Gastroesophageal sphincter (tissue), 4 donors: ENCODE results near the gene ZCCHC24. TPM values are rescaled to one million over a fixed set of nuclear protein-coding genes. Genes with fewer than 3 reads are reported as not detected.

ENCODE experiments used
- ATAC-seq: fragments of 150-250 bp; one replicate; pipeline ENCODE4 v1.9.1; 2016; ENCODE audit warnings: mild to moderate bottlenecking, moderate library complexity
- H3K27ac ChIP-seq, 4 donors: fragments of 200-600 bp; sonication (generic) in 3 of 4; 1 replicate in 3 of 4; 2 replicates in 1 of 4; pipeline ENCODE4 v1.5.1; 2016 to 2019
- H3K27me3 ChIP-seq: fragments of 200-600 bp; sonication (generic); one replicate; pipeline ENCODE4 v1.5.1; 2019
- H3K36me3 ChIP-seq, 2 donors: fragments of 200-600 bp; sonication (generic); one replicate each; pipeline ENCODE4 v1.5.1; 2019; ENCODE audit warnings: control low read depth in 1 of 2
- H3K4me1 ChIP-seq, 3 donors: fragments of 200-600 bp; sonication (generic); 1 replicate in 2 of 3; 2 replicates in 1 of 3; pipeline ENCODE4 v1.5.1; 2016 to 2019; ENCODE audit warnings: control low read depth in 2 of 3
- H3K4me3 ChIP-seq, 2 donors: fragments of 200-600 bp; sonication (generic); one replicate each; pipeline ENCODE4 v1.5.1; 2019; ENCODE audit warnings: mild to moderate bottlenecking in 1 of 2, moderate library complexity in 1 of 2
- H3K9me3 ChIP-seq, 3 donors: fragments of 200-600 bp; sonication (generic); one replicate each; pipeline ENCODE4 v1.5.1; 2017 to 2019; ENCODE audit warnings: control low read depth in 2 of 3
- CTCF ChIP-seq, 4 experiments: fragments of 200-600 bp in 2 of 4; fragments of 450-650 bp in 2 of 4; sonication (generic) in 1 of 4; IDR thresholded peaks; one replicate each; pipeline ENCODE4 v1.5.1; 2017 to 2019; ENCODE audit warnings: antibody characterized with exemption in 4 of 4, mild to moderate bottlenecking in 2 of 4, moderate library complexity in 2 of 4
- EP300 ChIP-seq: sonication (generic); formaldehyde crosslinking; IDR thresholded peaks from one replicate; pipeline ENCODE4 v1.6.1; 2017; ENCODE audit warnings: antibody characterized with exemption, mild to moderate bottlenecking
- POLR2A ChIP-seq, 2 donors: fragments of 450-650 bp; IDR thresholded peaks; one replicate each; pipeline ENCODE4 v1.6.1; 2017; ENCODE audit warnings: antibody characterized with exemption in 2 of 2, mild to moderate bottlenecking in 2 of 2, moderate library complexity in 1 of 2
- POLR2AphosphoS5 ChIP-seq: sonication (generic); formaldehyde crosslinking; IDR thresholded peaks from one replicate; pipeline ENCODE4 v1.6.1; 2017; ENCODE audit warnings: antibody characterized with exemption
- WGBS, 2 donors: methylation state at CpG; one replicate each; pipeline ENCODE4 v1.1.5; 2018; ENCODE audit warnings: low coverage in 1 of 2; 5-methylcytosine and 5-hydroxymethylcytosine counted together
- total RNA-seq, 4 donors: library from RNA; depleted of rRNA; stranded (reverse); fragments of >200 nt; gene quantifications; one replicate each; pipeline ENCODE4 v1.1.0, GENCODE V29; 2016

Gene ZCCHC24
- total RNA-seq, 4 donors from 2014 or later = 60.5 to 186 (median 84.1) TPM

- Histone ChIP-seq H3K4me3 (no peak overlapping the region), H3K27ac (peak overlapping the region; percentile 87 to 97 (median 96)), H3K9me3 (no peaks in the 10 kb centered on the region), H3K36me3 (peaks cover 0 to 45% of the 10 kb centered on the region in 2 donors), H3K4me1 (peaks cover 8 to 98% (median 70%) of the 10 kb centered on the region in 3 donors), H3K27me3 (no peaks in the 10 kb centered on the region)
- 20 to 80% methylated on average over 1 of the region's 5 CpGs for WGBS, 2 donors
- ATAC-seq = no peak
- TF ChIP-seq EP300 (no peak), CTCF (IDR thresholded peaks at IDR 0.05) (no peak), POLR2AphosphoS5 (no peak), POLR2A (IDR thresholded peaks at IDR 0.05) (no peak)
These were observed 11.2 kb downstream of the ZCCHC24 start for GRCh38 chr10:79434223-79434687.

GRCh38 chr10:79433324-79434222, 11.9 kb downstream of the ZCCHC24 start:
- H3K9me3 ChIP-seq = no peaks in the 10 kb centered on the region
- peaks cover 8 to 91% (median 63%) of the 10 kb centered on the region in 3 donors for H3K4me1 ChIP-seq
- H3K27me3 ChIP-seq = no peaks in the 10 kb centered on the region
- H3K4me3 ChIP-seq = no peak overlapping the region
- ATAC-seq = no peak
- 60 to 67% methylated on average over 1 to 3 of the region's 13 CpGs for WGBS, 2 donors
- H3K27ac ChIP-seq = peak overlapping the region; percentile 87 to 97 (median 96)
- TF ChIP-seq POLR2AphosphoS5 (no peak), CTCF (IDR thresholded peaks at IDR 0.05) (peak in 2 of 4 experiments; percentile 7 to 10), POLR2A (IDR thresholded peaks at IDR 0.05) (no peak)
- H3K36me3 ChIP-seq = peaks cover 0 to 51% of the 10 kb centered on the region in 2 donors

- H3K9me3 ChIP-seq = no peaks in the 10 kb centered on the region
- H3K4me3 ChIP-seq = no peak overlapping the region
- WGBS, 2 donors = 71% methylated on average over 4 of the region's 17 CpGs; no CpG with 5 or more reads in 1 of the 2 donors
- peak; percentile 32 for TF ChIP-seq POLR2AphosphoS5
- TF ChIP-seq CTCF (IDR thresholded peaks at IDR 0.05) = no peak
- TF ChIP-seq POLR2A (IDR thresholded peaks at IDR 0.05) = no peak
- TF ChIP-seq EP300 = no peak
- peaks cover 8 to 77% (median 50%) of the 10 kb centered on the region in 3 donors for H3K4me1 ChIP-seq
- ATAC-seq = peak; percentile 65
- H3K27ac ChIP-seq = peak overlapping the region; percentile 21 to 97 (median 96)
- H3K27me3 ChIP-seq = no peaks in the 10 kb centered on the region
- H3K36me3 ChIP-seq = peaks cover 0 to 55% of the 10 kb centered on the region in 2 donors
These were observed 13.3 kb downstream of the ZCCHC24 start for GRCh38 chr10:79431891-79432831.

- TF ChIP-seq POLR2AphosphoS5 (no peak), POLR2A (IDR thresholded peaks at IDR 0.05) (no peak), EP300 (no peak), CTCF (IDR thresholded peaks at IDR 0.05) (no peak)
- Histone ChIP-seq H3K36me3 (peaks cover 0 to 49% of the 10 kb centered on the region in 2 donors), H3K27ac (peak overlapping the region in 3 of 4 donors; percentile 95 to 97 (median 97)), H3K4me1 (peaks cover 8 to 73% (median 43%) of the 10 kb centered on the region in 3 donors), H3K27me3 (no peaks in the 10 kb centered on the region), H3K9me3 (no peaks in the 10 kb centered on the region), H3K4me3 (no peak overlapping the region)
- no peak for ATAC-seq
- 17 to 56% methylated on average over 1 to 2 of the region's 5 CpGs for WGBS, 2 donors
These were observed 14.0 kb downstream of the ZCCHC24 start for GRCh38 chr10:79431428-79431827.
